HG02840 (cell line): ENCODE data around the gene GPANK1.
A peak's percentile ranks its signal among the peaks of the same experiment; 100 is the strongest.

Source experiments
- ATAC-seq: cut with Tn5 transposase; IDR thresholded peaks from one replicate; pipeline ENCODE4 v1.9.1; 2021; ENCODE audit warnings: mild to moderate bottlenecking, moderate library complexity, moderate number of reproducible peaks; ENCODE audit not compliant: unreplicated experiment, low FRiP score

The GPANK1 gene

DNA sequence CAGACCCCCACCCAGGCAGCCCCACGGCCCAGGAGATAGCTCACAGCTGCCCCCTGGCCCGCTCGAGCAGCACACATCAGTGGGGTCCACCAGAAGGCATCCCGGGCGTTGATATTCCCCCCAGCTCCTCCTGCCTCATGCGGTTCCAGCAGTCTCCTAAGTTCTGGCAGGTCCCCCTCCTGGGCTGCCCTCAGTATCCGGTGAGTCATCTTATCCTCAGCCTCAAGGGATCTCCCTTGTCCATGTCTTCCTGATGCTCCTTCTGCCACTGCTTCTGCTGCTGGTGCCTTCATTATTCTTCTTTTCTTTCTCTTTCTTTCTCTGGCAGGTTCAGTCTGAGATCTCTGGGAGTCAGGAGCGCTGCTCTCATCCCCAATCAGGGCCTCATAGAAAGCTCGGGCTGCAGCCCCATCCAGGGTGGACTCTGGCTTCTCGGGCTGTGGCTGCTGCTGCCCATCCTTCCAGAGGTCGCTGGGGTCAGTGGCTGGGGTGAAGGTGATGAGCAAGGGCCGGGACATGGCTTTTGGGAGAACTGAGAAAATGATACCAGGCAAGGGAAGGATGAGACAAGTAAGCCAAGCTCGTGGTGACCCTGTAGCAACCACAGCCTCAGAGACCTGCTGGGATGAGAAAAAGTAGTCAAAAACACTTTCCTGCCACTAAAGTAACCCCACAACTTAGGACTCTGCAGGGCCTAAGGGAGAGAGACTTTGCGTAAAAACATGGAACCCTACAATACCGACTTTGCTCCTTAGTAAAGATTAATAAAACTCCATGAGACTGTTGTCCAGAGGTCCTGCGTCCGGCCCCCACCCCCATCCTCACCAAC is 622 bp downstream of the GPANK1 start:
- ATAC-seq, result no peak

DNA sequence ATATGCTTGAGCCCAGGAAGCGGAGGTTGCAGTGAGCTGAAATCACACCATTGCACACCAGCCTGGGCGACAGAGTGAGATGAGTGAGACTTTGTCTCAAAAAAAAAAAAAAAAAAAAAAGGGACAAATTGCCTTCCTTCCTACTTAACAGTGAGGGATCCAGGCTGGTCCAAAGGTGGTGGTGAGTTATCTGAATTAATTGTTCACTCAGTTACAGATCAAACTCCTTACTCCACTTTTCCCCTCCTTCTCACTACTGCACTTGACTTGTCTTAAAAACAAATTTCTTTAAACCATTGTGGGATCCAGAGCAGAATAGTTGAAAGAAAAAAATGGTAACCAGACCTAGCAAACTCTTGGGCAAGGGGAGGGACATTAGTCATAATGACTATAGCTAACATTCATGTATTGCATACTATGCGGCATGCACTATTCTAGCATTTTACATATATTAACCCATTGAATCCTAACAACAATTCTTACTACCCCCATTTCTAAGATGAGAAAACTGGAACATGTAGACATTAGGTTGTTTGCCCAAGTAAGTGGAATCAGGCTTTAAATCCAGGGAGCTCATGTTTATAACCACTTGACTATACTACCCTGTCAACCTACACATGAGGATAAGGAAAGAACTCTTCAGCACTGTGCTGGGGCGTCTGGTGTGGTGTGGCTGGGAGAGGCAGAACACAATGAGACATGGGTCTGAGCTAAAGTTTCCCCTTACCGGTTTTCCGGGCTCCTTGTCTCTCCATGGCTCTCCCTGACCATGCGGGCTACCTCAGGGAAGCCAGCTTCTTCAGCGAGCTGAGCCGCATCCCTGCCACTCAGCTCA is 1.5 kb downstream of the GPANK1 start:
- no peak for ATAC-seq

DNA sequence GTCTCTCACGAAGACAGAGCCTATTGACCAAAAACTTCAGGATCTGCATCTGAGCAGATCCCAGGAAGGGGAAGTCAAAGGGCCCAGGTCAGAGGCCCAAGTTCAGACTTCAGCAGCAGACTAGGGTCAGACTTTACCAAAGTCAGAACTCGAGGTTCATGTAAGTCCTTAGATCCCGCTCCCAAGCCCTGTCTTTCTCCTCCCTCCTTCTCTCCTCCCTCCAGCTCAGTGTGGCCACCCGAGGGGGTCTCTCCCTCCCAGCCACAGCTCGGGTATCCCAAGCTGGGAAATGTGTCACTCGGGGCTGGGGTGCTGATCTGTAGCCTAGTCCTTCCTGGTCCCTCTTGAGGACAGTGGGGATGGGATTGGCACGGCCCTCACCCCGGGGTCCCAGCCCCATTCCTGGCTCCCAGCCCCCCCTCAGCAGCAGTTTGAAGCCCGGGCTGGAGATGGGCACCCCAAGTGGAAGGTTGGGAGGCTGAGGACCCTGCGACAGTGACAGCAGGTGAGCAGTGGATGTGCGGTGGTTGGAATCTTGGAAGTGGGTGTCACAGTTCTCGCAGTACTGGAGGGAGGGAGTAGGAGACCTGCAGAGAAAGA is 2.6 kb downstream of the GPANK1 start:
- no peak for ATAC-seq

DNA sequence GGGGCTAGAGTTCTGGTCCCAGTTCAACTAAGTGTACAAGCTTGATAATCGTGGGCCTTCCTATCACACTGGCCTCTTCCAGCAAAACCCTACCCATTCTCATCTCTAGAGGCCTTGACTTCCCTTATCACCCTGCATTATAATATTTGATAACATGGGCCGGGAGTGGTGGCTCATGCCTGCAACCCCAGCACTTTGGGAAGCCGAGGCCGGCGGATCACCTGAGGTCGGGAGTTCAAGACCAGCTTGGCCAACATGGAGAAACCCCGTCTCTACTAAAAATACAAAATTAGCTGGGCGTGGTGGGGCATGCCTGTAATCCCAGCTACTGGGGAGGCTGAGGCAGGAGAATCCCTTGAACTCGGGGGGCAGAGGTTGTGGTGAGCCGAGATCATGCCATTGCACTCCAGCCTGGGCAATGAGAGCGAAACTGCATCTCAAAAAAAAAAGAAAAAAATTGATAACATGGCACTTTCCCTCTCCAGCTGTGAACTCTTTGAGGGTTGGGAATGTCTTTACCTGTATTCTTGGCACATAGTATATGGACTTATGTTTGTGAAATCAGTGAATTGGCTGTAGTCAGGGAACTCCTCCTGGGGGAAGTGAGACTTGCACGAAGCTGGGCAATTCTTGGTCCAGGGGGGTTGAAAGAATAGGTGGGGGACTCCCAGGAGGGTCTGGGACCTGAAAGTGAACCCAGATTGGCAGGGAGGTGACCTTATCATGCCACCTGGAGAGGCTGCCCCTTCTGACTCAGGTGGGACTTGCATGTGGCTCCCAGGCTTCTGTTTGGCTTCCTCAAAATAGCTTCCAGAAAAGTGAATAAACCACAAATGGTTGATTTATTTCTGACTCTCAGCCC is 3.3 kb downstream of the GPANK1 start:
- no peak for ATAC-seq

DNA sequence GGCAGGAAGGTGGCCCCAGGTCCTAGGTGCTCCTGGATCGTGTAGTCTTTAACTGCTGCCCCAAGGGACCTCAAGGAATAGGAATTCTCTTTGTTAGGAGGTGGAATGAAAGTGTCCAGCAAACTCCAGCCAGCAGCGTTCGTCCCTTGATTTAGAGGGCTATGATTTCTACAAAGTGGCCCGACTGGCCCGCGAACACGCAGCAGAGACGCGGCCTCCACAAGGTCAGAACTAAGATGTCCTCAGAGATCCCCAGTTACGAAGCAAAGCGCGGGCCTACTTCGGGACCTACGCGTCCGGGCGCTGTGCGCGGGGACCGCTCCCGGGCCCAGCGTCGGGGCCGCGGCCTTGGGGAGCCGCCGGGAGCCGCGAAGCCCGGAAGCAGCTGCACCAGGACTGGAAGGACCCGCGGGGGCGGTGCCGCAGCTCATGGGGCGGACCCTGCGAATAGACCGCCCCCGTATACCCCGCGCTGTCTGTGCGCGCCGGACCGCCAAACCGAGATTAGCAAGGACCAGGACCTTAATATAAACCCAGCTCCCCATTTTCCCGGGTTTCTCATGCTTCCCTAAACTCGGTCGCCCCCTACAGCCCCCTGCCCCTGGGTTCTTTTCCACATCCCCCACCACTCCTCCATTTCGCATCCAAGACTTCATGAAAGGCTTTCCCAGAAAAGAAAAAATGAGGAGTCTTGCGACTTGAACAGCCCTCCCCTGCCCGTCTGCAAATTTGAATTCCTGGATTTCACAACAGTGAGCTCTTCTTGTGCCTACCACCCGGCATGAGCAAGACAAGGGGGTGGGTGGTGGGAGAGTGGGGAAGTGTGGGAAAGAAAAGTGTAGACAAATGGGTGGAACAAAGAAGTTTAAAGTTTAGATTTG is 4.2 kb downstream of the GPANK1 start, which contains the start of gene C6orf47:
TSS of gene C6orf47 (minus strand) at position 398 of the 881 bp plus-strand sequence. CDS start 831 bp downstream, outside the sequence.
- ATAC-seq, result no peak

DNA sequence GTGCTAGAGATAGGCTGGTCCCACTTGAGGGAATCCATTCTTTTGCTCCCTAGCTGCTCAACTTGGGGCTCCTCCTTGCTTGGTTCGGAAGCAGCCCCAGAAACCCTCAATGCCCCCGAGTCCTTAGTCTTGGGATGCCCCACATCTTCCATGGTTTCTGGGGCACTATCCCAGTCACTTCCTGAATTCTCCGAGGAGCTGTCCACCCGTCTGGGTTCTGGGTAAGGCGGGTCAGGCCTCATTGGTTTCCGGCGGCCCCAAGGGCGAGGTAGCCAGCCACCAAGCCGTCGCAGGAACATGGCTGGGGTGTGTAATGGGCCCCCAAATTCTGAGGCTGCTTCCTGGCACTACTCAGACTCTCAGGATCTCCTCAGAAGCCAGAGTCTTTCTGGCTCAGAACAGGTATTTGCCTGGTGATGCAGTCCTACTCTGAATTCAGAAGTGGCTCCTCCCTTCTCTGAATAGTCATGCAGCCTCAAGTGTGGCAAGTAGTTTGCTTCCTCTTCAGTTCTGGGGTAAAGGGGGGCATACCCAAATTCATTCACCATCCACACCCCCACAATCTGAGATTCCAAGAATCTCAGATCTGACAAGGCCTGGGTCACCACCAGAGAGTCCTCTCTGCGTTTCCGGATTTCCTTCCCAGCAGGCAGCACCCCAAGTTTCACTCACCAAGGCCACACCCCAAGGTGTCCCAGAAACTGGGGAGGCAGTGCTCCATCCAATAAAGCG is 5.0 kb downstream of the GPANK1 start:
- ATAC-seq, result no peak

DNA sequence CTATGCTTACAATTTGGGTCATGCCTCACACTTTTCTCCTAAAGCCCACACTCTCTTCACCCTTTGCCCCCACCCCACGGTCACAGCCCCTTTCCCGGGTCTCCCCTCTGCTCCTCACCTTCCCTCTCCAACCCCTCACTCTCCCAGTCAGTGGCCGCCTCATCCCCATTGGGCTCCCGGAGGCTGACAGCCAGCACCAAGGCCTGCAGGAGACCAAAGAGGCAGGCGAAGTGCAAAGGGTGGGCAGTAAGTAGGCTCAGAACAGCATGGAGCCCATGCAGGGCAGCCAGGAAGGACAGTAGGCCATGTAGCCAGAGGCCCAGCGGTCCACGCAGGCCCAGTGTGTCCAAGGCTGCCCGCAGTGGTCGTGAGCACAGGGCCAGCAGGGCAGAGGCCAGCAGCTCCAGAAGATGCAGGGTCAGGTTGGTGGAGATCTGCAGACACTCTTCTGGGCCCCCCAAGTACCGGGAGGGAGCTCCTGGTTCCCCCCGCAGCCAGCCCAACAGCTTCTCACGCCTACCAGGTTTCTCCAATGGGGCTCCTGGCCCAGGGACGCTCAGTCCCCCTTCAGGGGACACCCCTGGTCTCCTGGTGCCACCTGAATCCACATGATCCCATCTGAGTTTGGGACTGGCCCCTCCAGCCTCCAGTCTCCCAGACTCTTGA is 5.7 kb downstream of the GPANK1 start:
- ATAC-seq, result no peak

DNA sequence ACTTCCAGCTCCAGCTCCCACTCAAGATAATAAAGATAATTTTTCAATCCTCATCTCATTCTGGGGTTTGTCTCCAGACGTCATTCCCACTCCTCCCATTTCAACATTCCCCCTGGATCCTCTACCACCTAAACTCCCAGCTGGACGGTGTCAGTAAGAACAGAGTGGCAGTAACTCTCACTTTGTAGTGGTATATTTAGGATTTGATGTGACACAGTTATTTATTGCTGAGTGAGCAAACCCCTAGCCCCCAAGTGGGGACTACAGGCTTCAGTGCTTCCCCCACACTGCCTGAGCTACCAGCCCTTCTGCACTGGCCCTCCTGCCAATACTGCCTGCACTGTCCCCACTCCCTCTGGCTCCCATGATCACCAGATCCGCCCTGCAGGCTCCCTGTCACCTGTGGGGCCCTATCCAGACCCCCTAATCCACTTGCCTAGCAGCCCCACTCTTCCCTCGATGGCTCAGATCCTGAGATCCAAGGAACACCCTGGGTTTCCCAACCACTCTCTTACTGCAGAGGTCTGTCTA is 6.6 kb downstream of the GPANK1 start:
- no peak for ATAC-seq

DNA sequence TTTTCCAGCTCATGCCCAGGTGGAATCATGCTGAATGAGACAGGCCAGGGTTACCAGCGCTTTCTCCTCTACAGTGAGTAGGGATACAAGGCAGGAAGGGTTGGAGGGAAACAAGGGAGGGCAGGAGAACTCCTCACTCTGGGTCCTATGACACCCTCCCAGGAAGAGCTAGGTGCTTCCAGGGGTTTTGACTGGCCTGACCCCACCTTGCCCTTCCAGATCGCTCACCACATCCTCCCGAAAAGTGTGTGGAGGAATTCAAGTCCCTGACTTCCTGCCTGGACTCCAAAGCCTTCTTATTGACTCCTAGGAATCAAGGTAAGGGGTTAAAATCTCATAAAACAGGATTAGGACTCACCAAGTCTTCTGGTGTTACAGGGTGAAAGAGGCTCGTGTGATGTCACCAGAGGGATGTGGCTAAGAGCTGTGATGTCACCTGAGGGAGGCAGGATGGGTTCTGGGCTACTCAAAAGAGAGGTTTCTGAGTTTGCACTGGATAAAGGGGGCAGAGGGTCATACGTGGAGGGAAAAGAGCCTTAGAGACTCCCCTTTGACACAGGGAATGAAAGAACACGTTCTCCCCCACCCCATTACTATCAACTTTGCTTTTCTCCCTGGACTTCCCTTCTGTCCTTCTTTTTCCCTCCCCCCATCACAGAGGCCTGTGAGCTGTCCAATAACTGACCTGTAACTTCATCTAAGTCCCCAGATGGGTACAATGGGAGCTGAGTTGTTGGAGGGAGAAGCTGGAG is 7.2 kb downstream of the GPANK1 start:
- no peak for ATAC-seq

DNA sequence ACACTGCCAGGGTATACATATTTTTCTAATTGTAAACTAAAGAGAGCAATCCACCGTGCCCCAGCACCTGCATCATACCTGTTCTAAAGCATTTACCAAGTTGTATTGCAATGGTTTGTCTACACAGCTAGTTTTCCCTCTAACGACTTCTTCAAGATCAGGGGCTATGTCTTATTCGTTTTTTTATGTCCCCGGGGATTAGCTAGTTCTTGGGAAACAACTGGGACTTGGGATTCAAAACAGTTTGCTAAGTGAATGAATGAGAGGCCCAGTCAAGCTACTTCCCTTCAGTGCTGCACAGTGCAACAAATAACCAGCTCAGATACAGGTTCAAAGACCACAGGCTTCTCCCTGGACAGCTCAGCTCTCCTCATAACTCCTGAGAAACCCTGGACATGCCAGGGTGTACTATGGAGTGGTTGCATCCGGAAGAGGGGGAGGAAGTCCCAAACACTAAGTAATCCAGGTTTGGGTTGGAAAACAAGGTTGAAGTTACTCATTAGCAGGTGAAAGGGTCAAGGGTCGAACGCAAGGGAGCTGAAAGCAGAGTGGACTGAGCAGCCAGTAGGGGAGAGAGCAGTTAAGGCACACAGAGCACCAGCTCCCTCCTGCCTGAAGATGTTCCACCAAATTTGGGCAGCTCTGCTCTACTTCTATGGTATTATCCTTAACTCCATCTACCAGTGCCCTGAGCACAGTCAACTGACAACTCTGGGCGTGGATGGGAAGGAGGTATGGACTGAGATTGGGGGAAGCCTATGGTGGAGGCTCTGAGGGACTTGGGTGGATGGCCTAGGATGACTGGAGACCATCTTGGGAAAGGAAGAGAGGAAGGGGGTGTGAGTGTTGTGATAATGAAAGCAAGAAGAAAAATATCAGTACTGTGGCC is 9.2 kb downstream of the GPANK1 start, which contains the start of gene APOM:
TSS of gene APOM (plus strand) at position 546 of the 889 bp plus-strand sequence. CDS start at position 619, 73 bp downstream.
- no peak for ATAC-seq

DNA sequence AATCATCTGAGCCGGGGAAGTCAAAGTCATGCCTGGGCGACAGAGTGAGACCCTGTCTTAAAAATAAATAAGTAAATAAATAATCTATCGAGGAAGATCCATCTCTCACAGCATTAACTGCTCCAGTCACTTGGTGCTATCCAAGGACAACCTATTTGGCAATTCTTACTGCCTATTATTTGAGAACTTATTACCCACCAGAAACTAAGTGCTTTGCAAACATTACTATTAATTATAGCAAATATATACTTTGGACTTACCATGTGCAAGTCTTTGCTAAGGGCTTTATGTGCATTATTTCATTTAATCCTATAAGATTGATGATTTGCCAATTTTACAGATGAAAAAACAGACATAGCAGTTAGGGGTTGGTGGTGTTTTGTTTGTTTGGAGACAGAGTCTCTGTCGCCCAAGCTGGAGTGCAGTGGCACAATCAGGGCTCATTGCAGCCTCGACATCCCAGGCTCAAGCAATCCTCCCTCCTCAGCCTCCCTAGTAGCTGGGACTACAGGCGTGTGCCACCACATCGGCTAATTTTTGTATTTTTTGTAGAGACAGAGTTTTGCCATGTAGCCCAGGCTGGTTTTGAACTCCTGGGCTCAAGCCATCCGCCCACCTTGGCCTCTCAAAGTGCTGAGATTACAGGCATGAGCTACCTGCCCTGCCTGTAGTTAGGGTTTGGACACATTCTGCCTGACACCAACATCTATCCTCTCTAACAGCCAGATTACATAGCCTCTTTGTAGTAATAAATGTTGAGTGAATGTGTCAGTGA is 10.0 kb downstream of the GPANK1 start:
- ATAC-seq, result no peak

DNA sequence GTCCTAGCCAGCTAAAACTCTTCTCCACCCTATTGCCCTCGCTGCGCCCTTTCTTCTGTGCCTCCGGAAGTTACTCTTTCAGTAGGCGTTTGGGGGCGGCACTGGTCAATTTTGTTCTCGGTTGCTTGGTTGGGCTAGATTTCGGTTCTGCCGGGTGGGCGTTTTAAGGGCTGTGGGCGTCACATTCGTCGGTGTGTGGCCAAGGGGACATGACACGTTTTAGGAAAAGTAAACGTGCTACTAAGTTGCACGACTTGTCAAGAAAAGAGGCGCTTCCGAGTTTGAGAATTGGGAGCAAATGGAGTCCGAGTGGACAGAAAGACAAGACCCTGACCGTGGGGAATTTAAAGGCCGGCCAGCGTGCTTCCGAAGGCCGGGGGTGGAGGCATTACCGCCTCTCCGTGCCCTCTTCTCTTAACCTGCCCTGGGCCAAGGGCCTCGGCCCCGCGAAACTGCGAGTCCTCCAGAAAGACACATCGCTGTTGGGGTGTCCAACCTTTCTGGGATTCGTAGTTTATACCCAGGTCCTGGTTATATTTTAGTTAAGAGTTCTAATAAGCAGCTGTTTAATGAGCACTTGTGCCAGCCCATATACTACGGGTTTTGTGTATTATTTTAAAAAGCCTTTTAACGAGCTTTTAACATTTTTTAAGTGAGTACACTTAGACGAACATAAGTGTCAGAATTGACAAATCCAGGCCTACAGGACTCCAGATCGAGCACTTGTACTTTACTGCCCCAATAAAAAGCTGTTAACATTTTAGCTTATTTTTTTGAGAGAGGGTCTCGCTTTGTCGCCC is 11.7 kb downstream of the GPANK1 start:
- peak; percentile 42 for ATAC-seq

DNA sequence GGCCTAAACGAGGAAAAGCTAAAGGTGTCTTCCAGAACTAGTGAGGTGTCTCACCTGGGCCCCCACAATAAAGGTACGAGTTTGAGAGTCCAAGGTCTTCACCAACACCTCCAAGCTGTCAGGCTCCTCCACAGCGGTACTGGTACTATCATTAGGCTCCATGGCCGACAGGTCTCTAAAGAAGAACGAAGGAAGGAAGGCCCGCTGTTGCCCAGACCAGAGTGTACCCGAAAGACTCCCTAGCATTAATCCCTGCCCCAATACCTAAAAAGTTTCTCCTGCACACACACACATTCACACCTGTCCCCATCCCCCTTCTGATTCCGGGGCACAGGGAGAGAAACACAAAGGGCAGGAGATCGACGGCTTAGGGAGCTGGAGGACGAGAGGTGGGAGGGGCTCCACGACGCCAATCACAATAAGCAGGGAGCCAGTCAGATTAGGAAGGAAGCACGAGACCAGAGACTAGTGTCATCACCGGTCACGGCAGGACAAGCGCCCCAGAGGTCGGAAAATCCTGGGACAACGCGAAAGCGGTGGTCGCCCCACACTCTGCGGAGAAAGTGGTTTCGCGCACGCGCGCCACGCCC is 13.1 kb downstream of the GPANK1 start:
- ATAC-seq, result peak; percentile 34

DNA sequence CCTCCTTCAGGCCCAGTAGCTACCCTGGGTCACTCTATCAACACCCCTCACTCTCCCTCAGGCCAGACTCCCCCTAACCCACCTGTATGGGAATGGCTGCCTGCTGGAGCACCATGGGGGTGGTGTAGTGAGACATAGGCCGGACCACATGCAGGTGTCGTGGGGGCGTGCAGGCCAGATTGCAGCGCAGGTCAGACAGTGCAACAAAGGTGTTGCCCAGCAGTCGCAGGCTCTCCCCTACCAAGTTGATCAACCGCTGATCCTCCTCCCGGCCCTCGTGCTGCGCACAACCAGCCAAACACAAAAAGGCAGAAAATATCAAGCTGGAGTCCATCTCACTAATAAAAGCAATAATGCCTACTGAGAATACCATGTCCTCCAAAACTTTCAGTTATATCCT is 19.5 kb downstream of the GPANK1 start:
- no peak for ATAC-seq
